GM12874 (cell line): ENCODE results near the gene KLF7.

Source experiments
- CTCF ChIP-seq: IDR thresholded peaks from 2 replicates; pipeline ENCODE4 v1.5.1; 2011; ENCODE audit warnings: low read depth, mild to moderate bottlenecking, control low read depth, low read length, moderate library complexity; ENCODE audit not compliant: insufficient read depth

Gene KLF7

DNA sequence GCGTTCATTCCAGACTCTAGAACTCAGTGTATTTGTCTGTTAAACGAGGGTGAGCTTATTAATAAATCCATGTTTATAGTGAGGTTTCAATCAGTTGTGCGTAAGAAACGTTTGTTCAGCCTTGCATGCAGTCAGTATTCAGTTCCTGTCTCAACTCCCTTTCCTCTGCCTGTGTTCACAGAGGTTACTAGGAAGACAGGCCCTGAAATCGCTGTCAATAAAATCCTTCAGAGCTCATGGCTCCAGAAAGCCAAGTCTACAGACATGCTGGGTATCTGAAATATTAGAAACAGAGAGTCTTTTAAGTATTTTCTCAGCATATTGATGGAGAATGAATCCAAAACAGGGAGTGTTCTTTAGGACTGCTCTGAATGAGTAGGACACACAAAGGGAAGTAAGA lies 75.4 kb downstream of the KLF7 start:
- no peak for TF ChIP-seq CTCF

- TF ChIP-seq CTCF: no peak
These were observed 76.9 kb downstream of the KLF7 start for GRCh38 chr2:207088839-207089238.

DNA sequence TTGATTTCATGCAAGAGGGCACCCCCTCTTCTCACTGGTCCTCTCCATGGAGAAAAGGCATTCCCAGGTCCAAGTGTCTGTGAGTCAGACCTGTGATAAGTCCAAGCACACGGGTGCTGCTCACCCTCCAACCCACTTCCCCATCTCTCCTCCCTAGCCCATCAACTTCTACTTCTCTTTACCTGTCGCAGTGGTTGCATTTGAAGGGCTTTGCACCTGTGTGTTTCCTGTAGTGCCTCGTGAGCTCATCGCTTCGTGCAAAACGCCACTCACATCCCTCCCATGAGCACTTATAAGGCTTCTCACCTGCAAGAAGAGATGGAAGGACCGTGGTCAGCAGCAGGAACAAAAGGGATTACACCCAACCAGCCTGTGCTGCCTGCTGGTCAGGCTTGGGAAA lies 77.5 kb downstream of the KLF7 start:
- TF ChIP-seq CTCF: no peak

- no peak for TF ChIP-seq CTCF
These were observed 78.5 kb downstream of the KLF7 start for GRCh38 chr2:207087046-207087902.

DNA sequence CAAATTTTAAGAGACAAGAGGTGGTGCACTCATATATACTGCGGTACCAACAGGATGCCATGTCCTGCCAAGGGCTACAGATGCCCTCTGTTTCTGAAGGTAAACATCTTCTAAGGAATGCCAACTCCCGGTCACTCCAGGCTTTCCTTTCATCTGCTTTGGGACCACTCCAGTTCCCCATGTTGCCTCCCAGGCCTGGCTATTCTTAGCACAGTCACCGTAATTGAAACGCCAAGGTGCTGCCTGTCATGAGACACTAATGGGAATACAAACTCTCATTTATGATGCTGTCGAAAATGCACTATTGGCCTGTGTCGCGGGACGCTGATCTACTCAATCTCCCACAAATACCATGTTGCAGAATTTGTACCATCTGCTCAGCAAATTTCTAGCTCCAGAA lies 79.6 kb downstream of the KLF7 start:
- no peak for TF ChIP-seq CTCF

DNA sequence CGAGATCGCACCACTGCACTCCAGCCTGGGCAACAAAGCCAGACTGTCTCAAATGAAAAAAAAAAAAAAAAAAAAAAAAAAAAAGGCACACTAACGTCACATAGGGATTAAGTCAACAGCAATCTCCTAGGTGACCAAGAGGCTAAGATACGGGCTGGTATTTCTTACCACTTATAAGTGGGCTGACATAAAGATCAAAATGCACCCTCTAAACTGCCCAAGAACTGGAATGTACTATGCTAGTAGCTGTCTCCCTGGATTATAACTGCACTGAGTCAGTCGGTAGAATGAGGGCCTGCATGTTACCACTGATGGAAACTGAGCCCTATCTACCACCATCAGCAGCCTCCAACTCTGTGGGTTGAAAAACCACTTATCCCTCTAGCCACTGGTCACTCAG lies 80.6 kb downstream of the KLF7 start:
- no peak for TF ChIP-seq CTCF

- no peak for TF ChIP-seq CTCF
These were observed 82.2 kb downstream of the KLF7 start for GRCh38 chr2:207083361-207084110.
